Fibroblast of lung (primary cell): Measurements from ENCODE around the gene TSSC4. TPM values are rescaled to one million over a fixed set of nuclear protein-coding genes. Genes with fewer than 3 reads are reported as not detected.
A peak's percentile ranks its signal among the peaks of the same experiment; 100 is the strongest.

ENCODE experiments used
- DNase-seq, 2 donors: peaks; one replicate each; pipeline versions ENCODE4 v3.0.0 to v3.0.0-alpha.2; 2010; ENCODE audit warnings: low read depth in 2 of 2
- H2AFZ ChIP-seq: 2 replicates; pipeline ENCODE4 v1.5.1; 2012; ENCODE audit warnings: low read length, control low read depth, inconsistent platforms
- H3K27ac ChIP-seq: 2 replicates; pipeline ENCODE4 v1.5.1; 2011; ENCODE audit warnings: low read length, control low read depth; ENCODE audit not compliant: insufficient read depth
- H3K27me3 ChIP-seq: 2 replicates; pipeline ENCODE4 v1.5.1; 2011; ENCODE audit warnings: mild to moderate bottlenecking, low read length; ENCODE audit not compliant: control insufficient read depth, insufficient read depth
- H3K36me3 ChIP-seq: 2 replicates; pipeline ENCODE4 v1.5.1; 2011; ENCODE audit warnings: low read length; ENCODE audit not compliant: control insufficient read depth, insufficient read depth
- H3K4me1 ChIP-seq: 2 replicates; pipeline ENCODE4 v1.5.1; 2011; ENCODE audit warnings: low read length; ENCODE audit not compliant: control insufficient read depth, insufficient read depth; ENCODE audit errors: extremely low read depth
- H3K4me2 ChIP-seq: 2 replicates; pipeline ENCODE4 v1.5.1; 2011; ENCODE audit warnings: low read length, control low read depth; ENCODE audit not compliant: insufficient read depth; ENCODE audit errors: extremely low read depth
- H3K4me3 ChIP-seq, 4 experiments: fragments of 200-600 bp in 1 of 4; sonication (generic) in 1 of 4; replicated peaks in 1 of 4; 2 replicates each; pipeline ENCODE4 v1.5.1; 2011 to 2016; ENCODE audit warnings: low read length in 4 of 4, low read depth in 3 of 4, mild to moderate bottlenecking in 3 of 4, control low read depth in 2 of 4, inconsistent platforms in 1 of 4, mixed read lengths in 1 of 4; ENCODE audit not compliant: insufficient read depth in 1 of 4; ENCODE audit errors: control extremely low read depth in 1 of 4
- H3K79me2 ChIP-seq: 2 replicates; pipeline ENCODE4 v1.5.1; 2012; ENCODE audit warnings: mild to moderate bottlenecking, low read length, inconsistent platforms; ENCODE audit not compliant: control insufficient read depth, insufficient read depth
- H3K9ac ChIP-seq: 2 replicates; pipeline ENCODE4 v1.5.1; 2011; ENCODE audit warnings: mild to moderate bottlenecking, low read length, control low read depth; ENCODE audit not compliant: insufficient read depth
- H3K9me3 ChIP-seq: 2 replicates; pipeline ENCODE4 v1.5.1; 2012; ENCODE audit warnings: low read depth, low read length; ENCODE audit not compliant: control insufficient read depth, insufficient read depth
- H4K20me1 ChIP-seq: 2 replicates; pipeline ENCODE4 v1.5.1; 2011; ENCODE audit warnings: low read length; ENCODE audit not compliant: control insufficient read depth, insufficient read depth; ENCODE audit errors: extremely low read depth
- CTCF ChIP-seq, 2 donors: IDR thresholded peaks in 1 of 2; conservative IDR thresholded peaks in 1 of 2; 1 replicate in 1 of 2; 2 replicates in 1 of 2; pipeline ENCODE4 v1.5.1; 2011 to 2012; ENCODE audit warnings: low read length in 2 of 2, control low read depth in 1 of 2, inconsistent platforms in 1 of 2, low read depth in 1 of 2, mild to moderate bottlenecking in 1 of 2
- EZH2 ChIP-seq: IDR thresholded peaks from 2 replicates; pipeline ENCODE4 v1.5.1; 2012; ENCODE audit warnings: low read length, control low read depth, mild to moderate bottlenecking; ENCODE audit errors: missing control alignments
- polyA plus RNA-seq, 2 donors: library from polyadenylated mRNA; depleted of rRNA in 1 of 2; stranded (reverse) in 1 of 2; unstranded in 1 of 2; fragments of >200 nt; gene quantifications; 2 replicates each; pipeline ENCODE4 v1.2.1, GENCODE V29; 2011 to 2012; ENCODE audit warnings: missing spikeins in 1 of 2
- total RNA-seq: library from RNA; depleted of rRNA; stranded (reverse); fragments of >200 nt; gene quantifications from 2 replicates; pipeline ENCODE4 v1.2.1, GENCODE V29; 2014

TSSC4 gene
- total and polyA plus RNA-seq, 2 donors (not counting 1 experiment from before 2014, with no cell fraction given) = 8.8 to 48.7 TPM

GRCh38 chr11:2397005-2397404 is 3.5 kb upstream of the TSSC4 start:
- no peaks in the 10 kb centered on the region for H3K27me3 ChIP-seq

GRCh38 chr11:2398664-2399355 is 1.7 kb upstream of the TSSC4 start:
- no peak for DNase-seq
- no peaks in the 10 kb centered on the region for H4K20me1 ChIP-seq
- H3K79me2 ChIP-seq = peaks cover 25% of the 10 kb centered on the region
- H3K9ac ChIP-seq = peak overlapping the region; percentile 16
- no peaks in the 10 kb centered on the region for H3K9me3 ChIP-seq
- peak overlapping the region; percentile 83 for H3K27ac ChIP-seq
- H3K4me1 ChIP-seq = peaks cover 16% of the 10 kb centered on the region
- H3K4me2 ChIP-seq = peak overlapping the region; percentile 38
- H3K27me3 ChIP-seq = no peaks in the 10 kb centered on the region
- no peak overlapping the region for H2AFZ ChIP-seq
- peaks cover 47% of the 10 kb centered on the region for H3K36me3 ChIP-seq
- TF ChIP-seq CTCF (conservative IDR thresholded peaks at IDR 0.05 in 1 of 2, IDR thresholded peaks at IDR 0.05 in 1 of 2; ENCODE audit: low read depth in 1 of 2, low read length in 2 of 2) = no peak
- TF ChIP-seq EZH2 = no peak
- peak overlapping the region in 1 of 4 experiments; percentile 71 for H3K4me3 ChIP-seq

More at GRCh38 chr11:2397005-2397404, 3.5 kb upstream of the TSSC4 start:
- no peak overlapping the region for H3K4me3 ChIP-seq
- no peak overlapping the region for H2AFZ ChIP-seq
- H3K4me2 ChIP-seq = no peak overlapping the region
- TF ChIP-seq EZH2 (no peak), CTCF (conservative IDR thresholded peaks at IDR 0.05 in 1 of 2, IDR thresholded peaks at IDR 0.05 in 1 of 2; ENCODE audit: low read depth in 1 of 2, low read length in 2 of 2) (no peak)
- no peaks in the 10 kb centered on the region for H3K9me3 ChIP-seq
- no peak overlapping the region for H3K27ac ChIP-seq
- peaks cover 13% of the 10 kb centered on the region for H3K4me1 ChIP-seq
- H3K36me3 ChIP-seq = peaks cover 41% of the 10 kb centered on the region
- H3K9ac ChIP-seq = no peak overlapping the region
- H3K79me2 ChIP-seq = peaks cover 35% of the 10 kb centered on the region
- no peaks in the 10 kb centered on the region for H4K20me1 ChIP-seq
- DNase-seq = no peak

GRCh38 chr11:2399488-2400068 is 972 bp upstream of the TSSC4 start:
- Histone ChIP-seq H2AFZ (no peak overlapping the region), H3K27me3 (no peaks in the 10 kb centered on the region), H3K9ac (peak overlapping the region; percentile 73), H4K20me1 (no peaks in the 10 kb centered on the region), H3K36me3 (peaks cover 40% of the 10 kb centered on the region), H3K9me3 (no peaks in the 10 kb centered on the region), H3K27ac (peak overlapping the region; percentile 83), H3K4me1 (peaks cover 16% of the 10 kb centered on the region), H3K4me3 (peak overlapping the region; percentile 17 to 71 (median 40)), H3K4me2 (peak overlapping the region; percentile 38), H3K79me2 (peaks cover 21% of the 10 kb centered on the region)
- DNase-seq = peak in 1 of 2 donors; percentile 4
- no peak for TF ChIP-seq EZH2
- TF ChIP-seq CTCF (conservative IDR thresholded peaks at IDR 0.05 in 1 of 2, IDR thresholded peaks at IDR 0.05 in 1 of 2; ENCODE audit: low read depth in 1 of 2, low read length in 2 of 2) = no peak
